Stimulated activated CD4-positive, alpha-beta T cell treated with anti-CD3 and anti-CD28 coated beads, Interleukin-1b, Interleukin-23, amount 100 ng/mL, for 4 hours (primary cell): Measurements from ENCODE around the gene HNF1A.

ENCODE experiments used
- DNase-seq, 2 donors: peaks; one replicate each; pipeline ENCODE4 v3.0.0-alpha.2; 2020; ENCODE audit warnings: low read depth in 2 of 2

The HNF1A gene

GRCh38 chr12:120988658-120989057 is 10.3 kb downstream of the HNF1A start:
- no peak for DNase-seq

- DNase-seq: no peak
Observed at GRCh38 chr12:120989687-120990086, 11.3 kb downstream of the HNF1A start.

GRCh38 chr12:120990487-120991055 is 12.2 kb downstream of the HNF1A start:
- no peak for DNase-seq

- DNase-seq: no peak
Observed at GRCh38 chr12:120991965-120992364, 13.6 kb downstream of the HNF1A start.

- DNase-seq: no peak
Observed at GRCh38 chr12:120992989-120993388, 14.6 kb downstream of the HNF1A start.

GRCh38 chr12:120993496-120993895 is 15.2 kb downstream of the HNF1A start:
- no peak for DNase-seq

- DNase-seq: no peak
Observed at GRCh38 chr12:120994059-120994458, 15.7 kb downstream of the HNF1A start.

- DNase-seq: no peak
Observed at GRCh38 chr12:120994589-120995337, 16.4 kb downstream of the HNF1A start.

- no peak for DNase-seq
Observed at GRCh38 chr12:120996133-120996746, 17.9 kb downstream of the HNF1A start.

- no peak for DNase-seq
Observed at GRCh38 chr12:120997448-120997847, 19.1 kb downstream of the HNF1A start.

GRCh38 chr12:120998435-120998834 is 20.1 kb downstream of the HNF1A start:
- no peak for DNase-seq

GRCh38 chr12:120999191-121000120 is 21.1 kb downstream of the HNF1A start:
- no peak for DNase-seq

GRCh38 chr12:121000530-121000929 is 22.2 kb downstream of the HNF1A start:
- no peak for DNase-seq

- no peak for DNase-seq
Observed at GRCh38 chr12:121001060-121001459, 22.7 kb downstream of the HNF1A start.

GRCh38 chr12:121001841-121002483 is 23.6 kb downstream of the HNF1A start:
- DNase-seq: no peak

GRCh38 chr12:121003650-121004049 is 25.3 kb downstream of the HNF1A start:
- DNase-seq: no peak

GRCh38 chr12:121004253-121004815 is 26.0 kb downstream of the HNF1A start:
- no peak for DNase-seq

GRCh38 chr12:121005346-121005815 is 27.0 kb downstream of the HNF1A start:
- peak; percentile 15 to 30 for DNase-seq

- DNase-seq: no peak
Observed at GRCh38 chr12:121008347-121009098, 30.2 kb downstream of the HNF1A start.

GRCh38 chr12:121009741-121010140 is 31.4 kb downstream of the HNF1A start:
- DNase-seq: no peak
